Activated CD8-positive, alpha-beta T cell treated with anti-CD3 and anti-CD28 coated beads for 36 hours (primary cell): ENCODE results near the gene GCDH. TPM values are rescaled to one million over a fixed set of nuclear protein-coding genes. Genes with fewer than 3 reads are reported as not detected.
"Not testable (repeated sequence)": the region's sequence is repeated elsewhere in the genome, so short reads cannot be mapped to it uniquely, and the experiment has no call there.

Source experiments
- ATAC-seq: fragments of 200-7000 bp; cut with Tn5 transposase; one replicate; pipeline ENCODE4 v1.10.0; 2021; ENCODE audit warnings: mild to moderate bottlenecking, moderate library complexity
- CTCF ChIA-PET: fragments of 350-600 bp; sonication (Branson Sonifier 250); formaldehyde crosslinking; loops from one replicate; lab custom pipeline; 2021; ENCODE audit warnings: antibody characterized with exemption; lab: Charles Lee
- POLR2A ChIA-PET: fragments of 350-600 bp; sonication (Branson Sonifier 250); formaldehyde crosslinking; loops from one replicate; lab custom pipeline; 2021; ENCODE audit warnings: antibody characterized with exemption; lab: Charles Lee
- DNase-seq: peaks from one replicate; pipeline ENCODE4 v3.0.0-alpha.2; 2020
- H3K27ac Mint-ChIP-seq: one replicate; pipeline ENCODE4 v1.8.0; 2021; ENCODE audit warnings: mild to moderate bottlenecking, mixed read lengths
- H3K27me3 Mint-ChIP-seq: one replicate; pipeline ENCODE4 v1.8.0; 2021; ENCODE audit warnings: mixed read lengths
- H3K36me3 Mint-ChIP-seq: one replicate; pipeline ENCODE4 v1.8.0; 2021; ENCODE audit warnings: low read depth, mixed read lengths
- H3K4me1 Mint-ChIP-seq: one replicate; pipeline ENCODE4 v1.8.0; 2021; ENCODE audit warnings: low read depth, mixed read lengths
- H3K4me3 Mint-ChIP-seq: one replicate; pipeline ENCODE4 v1.8.0; 2021; ENCODE audit warnings: mild to moderate bottlenecking, moderate library complexity, mixed read lengths
- H3K9me3 Mint-ChIP-seq: one replicate; pipeline ENCODE4 v1.8.0; 2021; ENCODE audit warnings: mixed read lengths
- CTCF ChIP-seq: fragments of 200-600 bp; IDR thresholded peaks from one replicate; pipeline ENCODE4 v1.8.0; 2022; ENCODE audit warnings: antibody characterized with exemption, mild to moderate bottlenecking
- intact Hi-C: fragments of 100-400 bp; cut with micrococcal nuclease; formaldehyde crosslinking; loops from one replicate; pipeline ENCODE4 v1.10.0; 2022
- total RNA-seq, 2 experiments: library from RNA; stranded (reverse); gene quantifications; one replicate each; pipeline ENCODE4 v1.2.3, GENCODE V29; 2021

Gene GCDH
- 10 to 100 TPM; 37.5 to 43.8 TPM for total RNA-seq

- Mint-ChIP-seq H3K27me3 (no peaks in the 10 kb centered on the region), H3K27ac (peak within 1 kb of the TSS; percentile 95), H3K4me3 (peak within 1 kb of the TSS; percentile 100), H3K36me3 (peaks cover 17% of the 10 kb centered on the region), H3K4me1 (peaks cover 21% of the 10 kb centered on the region), H3K9me3 (no peaks in the 10 kb centered on the region)
- DNase-seq (peak; percentile 99), ATAC-seq (peak; percentile 95)
- intact Hi-C loops, result no loop called here
- ChIA-PET POLR2A (interaction anchor here (0.6 to 3.4 kb wide), 17 partner anchors 9 to 1373 kb away, joined by 3 to 19 read pairs (median 4); partner anchors contain the start of genes CALR, FARSA and SYCE2), CTCF (interaction anchor here (0.7 to 2.9 kb wide), 10 partner anchors 8 to 131 kb away, joined by 3 to 18 read pairs (median 4); partner anchors contain the start of genes DNASE2 and MAST1)
- TF ChIP-seq CTCF, result no peak
These were observed at the start of gene GCDH for GRCh38 chr19:12890787-12891552. Gene GCDH, plus strand, starts transcription at chr19:12891160. Its CDS starts 145 bp downstream, at chr19:12891305.

- ATAC-seq (no peak), DNase-seq (no peak)
- no peak for TF ChIP-seq CTCF
- H3K9me3 Mint-ChIP-seq, result no peaks in the 10 kb centered on the region
- no peaks in the 10 kb centered on the region for H3K36me3 Mint-ChIP-seq
- ChIA-PET CTCF (no interaction called here), POLR2A (no interaction called here)
- intact Hi-C loops, result no loop called here
- peaks cover 23% of the 10 kb centered on the region for H3K4me1 Mint-ChIP-seq
- no peak overlapping the region for H3K4me3 Mint-ChIP-seq
- peaks cover 60% of the 10 kb centered on the region for H3K27me3 Mint-ChIP-seq
- no peak overlapping the region for H3K27ac Mint-ChIP-seq
These were observed 48.4 kb upstream of the GCDH start for GRCh38 chr19:12842511-12842910.

- H3K27me3 Mint-ChIP-seq, result peaks cover 57% of the 10 kb centered on the region
- TF ChIP-seq CTCF, result no peak
- H3K36me3 Mint-ChIP-seq, result no peaks in the 10 kb centered on the region
- CTCF ChIA-PET, result no interaction called here
- no peak for ATAC-seq
- intact Hi-C loops, result no loop called here
- H3K9me3 Mint-ChIP-seq, result no peaks in the 10 kb centered on the region
- H3K27ac Mint-ChIP-seq, result no peak overlapping the region
- POLR2A ChIA-PET, result no interaction called here
- DNase-seq, result no peak
- peaks cover 25% of the 10 kb centered on the region for H3K4me1 Mint-ChIP-seq
- H3K4me3 Mint-ChIP-seq, result no peak overlapping the region
These were observed 47.6 kb upstream of the GCDH start for GRCh38 chr19:12843328-12843727.

GRCh38 chr19:12843999-12844732, 46.8 kb upstream of the GCDH start:
- H3K27me3 Mint-ChIP-seq, result peaks cover 55% of the 10 kb centered on the region
- POLR2A ChIA-PET, result no interaction called here
- no peak for TF ChIP-seq CTCF

GRCh38 chr19:12846613-12847012, 44.3 kb upstream of the GCDH start:
- CTCF ChIA-PET, result interaction anchor here (0.6 to 6.7 kb wide), 39 partner anchors 9 to 308 kb away, joined by 3 to 118 read pairs (median 10); partner anchors contain the start of genes GCDH, JUNB, MAN2B1 and RNASEH2A
- not testable (repeated sequence) for H3K4me1 Mint-ChIP-seq, ATAC-seq, H3K9me3 Mint-ChIP-seq, DNase-seq, H3K27ac Mint-ChIP-seq, H3K36me3 Mint-ChIP-seq
- Mint-ChIP-seq H3K4me3 (peak overlapping the region; percentile 67), H3K27me3 (peaks cover 30% of the 10 kb centered on the region)
- POLR2A ChIA-PET, result interaction anchor here (0.9 to 1.7 kb wide), 3 partner anchors 45 to 90 kb away, joined by 3 to 7 read pairs (median 4); partner anchors contain the start of genes JUNB, PRDX2 and THSD8
- intact Hi-C loops, result loop anchor here (5.0 kb wide), 1 partner anchor 84 kb away; no protein-coding TSS in a partner anchor

More at GRCh38 chr19:12843999-12844732, 46.8 kb upstream of the GCDH start:
- H3K4me3 Mint-ChIP-seq, result no peak overlapping the region
- intact Hi-C loops, result no loop called here
- peaks cover 23% of the 10 kb centered on the region for H3K4me1 Mint-ChIP-seq
- H3K27ac Mint-ChIP-seq, result no peak overlapping the region
- no peaks in the 10 kb centered on the region for H3K36me3 Mint-ChIP-seq
- CTCF ChIA-PET, result interaction anchor here (0.7 to 6.7 kb wide), 3 partner anchors 48 to 86 kb away, joined by 3 to 118 read pairs (median 4); no protein-coding TSS in a partner anchor
- H3K9me3 Mint-ChIP-seq, result no peaks in the 10 kb centered on the region
- no peak for ATAC-seq
- DNase-seq, result no peak
